Suprapubic skin (tissue), 4 donors: ENCODE data around the gene MRGPRF.

Experiments used
- POLR2A ChIP-seq, 2 donors: fragments of 450-650 bp; IDR thresholded peaks; one replicate each; pipeline ENCODE4 v1.6.1; 2017; ENCODE audit warnings: antibody characterized with exemption in 2 of 2, mild to moderate bottlenecking in 2 of 2, moderate library complexity in 2 of 2
- POLR2AphosphoS5 ChIP-seq, 3 donors: sonication (generic); formaldehyde crosslinking; IDR thresholded peaks; one replicate each; pipeline ENCODE4 v1.6.1; 2017; ENCODE audit warnings: antibody characterized with exemption in 3 of 3
- TF ChIP-seq, protein P1 (sequence below), 2 donors: fragments of 200-600 bp in 1 of 2; fragments of 450-650 bp in 1 of 2; sonication (generic) in 1 of 2; IDR thresholded peaks; one replicate each; pipeline ENCODE4 v1.5.1; 2016 to 2019; ENCODE audit warnings: antibody characterized with exemption in 2 of 2, mild to moderate bottlenecking in 1 of 2, moderate library complexity in 1 of 2

DNA sequence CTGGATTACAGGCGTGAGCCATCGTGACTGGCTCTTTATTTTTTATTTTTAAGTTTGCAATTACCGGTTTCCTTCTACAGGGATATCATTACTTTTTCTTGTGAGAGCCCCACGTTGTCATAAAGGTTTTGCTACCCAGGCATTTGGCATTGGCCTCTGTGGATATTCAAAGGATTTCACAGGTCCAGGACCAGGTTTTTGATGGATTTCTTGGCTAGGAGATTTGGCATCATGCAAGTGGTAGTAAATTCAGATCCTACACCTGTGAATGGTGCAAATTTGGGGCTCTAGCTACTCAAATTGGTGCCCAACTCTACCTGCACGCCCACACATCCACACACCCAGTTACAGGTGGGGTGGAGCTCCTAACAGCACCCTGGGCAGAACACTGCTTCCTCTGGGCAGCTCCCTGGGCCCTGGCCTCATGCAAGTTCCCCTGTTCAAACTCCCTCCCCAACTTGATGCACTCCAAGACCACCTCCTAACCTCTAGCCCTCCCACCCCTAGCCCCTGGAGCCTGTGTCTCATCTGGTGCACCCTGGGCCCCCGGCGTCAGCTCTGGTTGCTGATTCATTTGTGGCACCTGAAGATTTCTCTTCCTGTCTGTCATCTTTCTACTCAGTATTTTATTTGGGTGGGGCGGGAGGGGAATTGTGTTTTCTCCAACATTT is 23.0 kb downstream of the MRGPRF start:
- no peak for TF ChIP-seq POLR2A (IDR thresholded peaks at IDR 0.05)
- TF ChIP-seq, protein P1, sequence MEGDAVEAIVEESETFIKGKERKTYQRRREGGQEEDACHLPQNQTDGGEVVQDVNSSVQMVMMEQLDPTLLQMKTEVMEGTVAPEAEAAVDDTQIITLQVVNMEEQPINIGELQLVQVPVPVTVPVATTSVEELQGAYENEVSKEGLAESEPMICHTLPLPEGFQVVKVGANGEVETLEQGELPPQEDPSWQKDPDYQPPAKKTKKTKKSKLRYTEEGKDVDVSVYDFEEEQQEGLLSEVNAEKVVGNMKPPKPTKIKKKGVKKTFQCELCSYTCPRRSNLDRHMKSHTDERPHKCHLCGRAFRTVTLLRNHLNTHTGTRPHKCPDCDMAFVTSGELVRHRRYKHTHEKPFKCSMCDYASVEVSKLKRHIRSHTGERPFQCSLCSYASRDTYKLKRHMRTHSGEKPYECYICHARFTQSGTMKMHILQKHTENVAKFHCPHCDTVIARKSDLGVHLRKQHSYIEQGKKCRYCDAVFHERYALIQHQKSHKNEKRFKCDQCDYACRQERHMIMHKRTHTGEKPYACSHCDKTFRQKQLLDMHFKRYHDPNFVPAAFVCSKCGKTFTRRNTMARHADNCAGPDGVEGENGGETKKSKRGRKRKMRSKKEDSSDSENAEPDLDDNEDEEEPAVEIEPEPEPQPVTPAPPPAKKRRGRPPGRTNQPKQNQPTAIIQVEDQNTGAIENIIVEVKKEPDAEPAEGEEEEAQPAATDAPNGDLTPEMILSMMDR (IDR thresholded peaks at IDR 0.05), result no peak
- no peak for TF ChIP-seq POLR2AphosphoS5 (IDR thresholded peaks at IDR 0.05)
